LoVo (cell line): Measurements from ENCODE around the gene TRABD2B.

Experiments used
- DNase-seq: peaks from one replicate; pipeline ENCODE4 v3.0.0-alpha.2; 2016; ENCODE audit warnings: low spot score

Gene TRABD2B

DNA sequence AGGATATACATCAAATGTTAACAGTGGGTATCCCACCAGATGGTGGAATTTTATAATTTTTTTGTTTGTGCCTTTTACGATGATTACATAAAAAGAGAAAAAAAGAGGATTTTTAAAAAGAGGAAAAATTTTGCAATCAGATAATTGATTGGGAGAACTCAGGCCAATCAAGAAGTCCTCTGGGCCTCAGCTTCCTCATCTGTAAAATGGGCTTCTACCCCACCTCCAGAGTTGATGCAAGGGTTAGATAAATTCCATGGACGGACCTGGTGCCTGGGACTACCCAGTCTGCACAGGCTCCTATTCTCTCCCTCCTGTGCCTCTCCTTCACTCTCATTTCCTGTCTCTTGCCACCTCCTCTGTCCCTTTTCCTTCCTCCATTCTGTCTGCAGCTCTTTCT lies 88.9 kb downstream of the TRABD2B start:
- DNase-seq: no peak

DNA sequence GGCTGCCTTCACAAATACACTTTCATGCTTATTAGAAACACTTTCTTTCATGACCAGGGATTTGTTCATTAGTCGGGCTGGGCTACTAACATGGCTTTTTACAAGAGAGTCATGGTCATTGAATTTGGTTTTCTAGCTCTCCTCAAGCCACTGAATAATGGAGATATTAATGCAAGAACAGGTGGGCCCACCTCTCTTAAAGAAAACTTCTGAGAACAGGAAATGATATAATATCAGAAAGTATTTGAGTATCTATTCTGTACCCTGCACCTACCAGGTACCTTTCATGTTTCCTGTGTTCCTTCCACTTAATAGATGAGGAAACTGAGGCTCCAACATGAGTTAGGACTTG lies 90.0 kb downstream of the TRABD2B start:
- DNase-seq: no peak

DNA sequence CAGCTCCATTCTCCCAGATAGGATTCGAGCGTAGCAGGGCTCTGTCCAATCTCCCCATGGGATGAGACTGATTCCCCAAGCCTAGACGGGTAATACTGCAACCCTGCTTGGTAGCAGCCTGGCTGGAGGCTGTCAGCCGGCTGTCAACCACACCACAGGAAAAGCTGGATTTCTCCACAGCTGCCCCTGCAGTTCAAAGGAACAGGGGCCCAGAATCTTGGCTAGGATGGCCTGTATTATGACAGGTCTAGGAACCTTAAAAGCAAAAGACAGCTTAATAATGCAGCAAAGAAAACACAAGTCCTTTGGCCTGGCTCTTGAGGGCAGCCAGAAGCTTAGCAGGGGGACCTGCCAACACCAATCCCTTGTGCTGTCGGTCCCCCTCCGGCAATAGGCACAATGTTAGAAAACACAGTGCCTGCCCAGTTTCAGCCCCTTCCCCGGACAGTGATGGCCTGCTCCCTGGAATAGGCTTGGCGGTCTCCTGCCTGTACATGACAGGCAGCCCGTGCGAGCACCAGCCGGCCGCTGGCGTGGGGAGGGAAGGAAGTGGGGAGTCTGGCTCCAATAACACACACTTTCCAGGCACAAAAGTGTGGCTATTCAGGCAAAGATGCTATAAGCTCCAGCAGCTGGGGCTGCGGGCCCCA lies 90.5 kb downstream of the TRABD2B start:
- no peak for DNase-seq

DNA sequence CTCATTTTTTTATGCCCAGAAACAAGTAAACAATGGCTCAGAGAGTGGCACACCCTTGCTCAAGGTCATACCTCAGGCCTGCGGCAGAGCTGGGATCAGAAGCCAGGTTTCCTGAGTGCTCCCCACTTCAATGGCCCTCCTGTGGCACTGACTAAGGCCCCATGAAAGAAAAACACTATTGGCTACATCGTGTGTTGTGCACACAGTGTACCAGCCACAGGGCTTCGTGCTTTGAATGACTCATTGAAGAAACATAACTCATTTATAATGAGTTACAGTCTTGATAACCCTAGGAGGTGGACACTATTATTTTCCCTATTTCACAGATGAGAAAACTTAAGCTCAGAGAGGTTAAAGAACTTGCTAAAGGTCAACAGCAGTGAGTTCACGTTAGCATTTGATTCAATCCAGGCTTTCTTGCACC lies 91.2 kb downstream of the TRABD2B start:
- DNase-seq: peak; percentile 7

DNA sequence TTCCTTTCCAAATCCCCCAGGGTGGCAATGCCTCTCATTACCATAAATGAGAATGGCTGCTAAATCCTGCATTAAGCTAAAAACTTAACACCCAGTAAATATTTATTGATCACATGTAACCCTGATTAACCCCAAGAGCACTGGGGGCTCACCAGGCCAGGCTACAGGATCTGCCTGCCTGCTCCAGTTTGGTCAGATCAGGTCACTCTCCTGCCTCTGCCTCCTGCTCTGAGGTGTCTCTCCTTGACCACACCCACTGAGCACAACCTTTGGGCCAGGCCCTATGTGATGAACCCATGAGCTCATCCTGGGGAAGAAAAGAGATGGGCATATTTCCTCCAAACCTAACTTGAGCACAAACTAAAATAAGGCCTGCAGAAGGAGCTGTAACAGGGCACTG lies 93.5 kb downstream of the TRABD2B start:
- no peak for DNase-seq

DNA sequence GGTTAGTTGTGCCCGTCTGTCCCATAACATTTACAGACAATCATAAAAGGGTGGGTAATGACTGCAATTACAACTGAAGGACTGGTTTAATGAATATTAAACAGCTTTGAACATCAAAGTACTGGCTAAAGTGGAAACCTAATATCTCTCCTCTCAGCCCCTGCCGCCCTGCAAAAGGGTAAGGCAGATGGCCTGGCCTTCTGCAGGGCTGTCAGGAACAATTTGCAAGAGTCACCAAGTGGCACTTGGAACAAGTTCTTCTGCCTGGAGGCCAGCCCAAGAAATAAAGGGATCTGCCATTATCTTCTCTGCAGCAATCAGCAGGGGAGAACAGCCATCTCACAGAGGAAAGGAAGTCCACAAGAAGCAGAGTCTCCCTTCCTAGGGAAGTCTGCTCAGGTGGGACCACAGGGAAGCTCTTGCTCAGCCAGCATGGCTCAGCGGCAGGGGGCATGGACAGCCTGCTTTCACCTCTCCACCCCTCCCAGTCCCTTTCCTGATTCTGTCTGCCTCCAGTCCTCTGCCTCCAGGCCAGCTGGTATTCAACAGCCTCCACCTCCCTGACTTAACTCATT lies 96.1 kb downstream of the TRABD2B start:
- DNase-seq: no peak

DNA sequence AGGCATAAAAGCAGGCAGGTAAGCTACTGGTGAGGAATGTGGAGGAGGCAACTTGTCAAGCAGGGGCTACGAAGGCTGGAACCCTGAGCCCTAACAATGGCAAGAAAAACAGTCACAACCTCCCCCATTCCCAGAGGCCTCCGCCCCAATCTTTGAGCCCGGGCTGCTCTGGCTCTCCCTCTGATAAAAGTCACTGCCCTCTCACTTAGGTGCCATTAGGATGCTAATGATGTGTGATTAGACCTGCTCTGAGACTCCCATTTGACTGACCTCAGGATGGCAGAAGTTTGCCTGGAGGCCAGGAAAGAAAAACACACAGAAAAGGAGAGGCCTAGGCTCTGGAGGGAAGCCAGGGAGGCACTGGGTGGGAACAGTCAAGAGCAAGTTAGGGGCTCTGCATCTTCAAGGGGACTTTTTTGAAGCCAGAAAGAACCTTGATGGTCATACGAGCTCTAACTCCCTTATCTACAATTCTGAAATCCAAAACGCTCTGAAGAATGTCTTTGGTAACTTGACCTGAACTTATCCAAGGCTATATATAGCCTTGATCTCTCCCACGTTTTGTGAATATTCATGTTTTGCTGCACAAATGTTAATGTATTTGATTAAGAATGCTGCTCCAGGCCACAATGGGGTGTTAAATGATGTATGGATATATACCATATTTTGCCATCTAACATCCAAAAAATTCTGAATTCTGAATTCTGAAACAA lies 98.9 kb downstream of the TRABD2B start:
- DNase-seq: no peak

DNA sequence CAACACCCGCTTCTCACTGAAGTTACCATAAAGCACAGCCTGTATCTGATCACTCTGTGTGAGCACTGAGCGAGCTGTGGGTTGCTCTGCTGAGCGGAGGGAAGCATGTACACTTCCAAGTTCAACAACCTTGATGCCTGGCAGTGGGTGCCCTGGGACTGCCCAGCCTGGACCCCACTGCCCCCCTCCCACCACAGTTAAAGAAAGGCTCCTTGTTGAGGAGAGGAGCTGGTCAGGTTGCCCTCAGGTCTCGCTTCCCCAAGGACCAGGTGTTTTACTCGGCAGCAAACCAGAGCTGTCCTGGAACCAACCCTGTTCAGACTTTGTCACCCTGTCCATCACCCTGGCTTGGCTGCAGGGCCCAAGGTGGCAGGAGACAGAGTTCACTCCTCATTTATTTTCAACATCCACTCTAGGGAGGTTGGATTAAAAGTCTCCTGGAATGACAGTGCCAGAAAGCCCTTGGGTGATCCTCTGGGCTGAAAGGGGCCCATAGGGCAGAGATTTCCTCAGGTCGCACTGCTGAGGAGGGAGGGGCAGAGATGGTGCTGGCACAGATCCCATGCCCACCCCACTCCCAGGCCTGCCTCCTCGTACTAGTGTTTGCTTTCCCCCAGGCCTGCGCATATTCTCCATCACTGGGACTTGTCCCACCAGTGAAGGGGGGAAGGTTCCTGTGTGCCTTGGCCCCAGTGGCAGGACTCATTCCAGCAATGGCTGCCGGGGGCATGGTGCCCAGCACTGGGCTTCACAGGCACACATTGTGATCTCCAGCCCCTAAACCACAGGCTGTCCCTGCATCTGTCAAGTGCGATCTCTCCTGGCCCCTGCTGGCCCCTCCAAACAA lies 101.7 kb downstream of the TRABD2B start:
- DNase-seq: no peak

DNA sequence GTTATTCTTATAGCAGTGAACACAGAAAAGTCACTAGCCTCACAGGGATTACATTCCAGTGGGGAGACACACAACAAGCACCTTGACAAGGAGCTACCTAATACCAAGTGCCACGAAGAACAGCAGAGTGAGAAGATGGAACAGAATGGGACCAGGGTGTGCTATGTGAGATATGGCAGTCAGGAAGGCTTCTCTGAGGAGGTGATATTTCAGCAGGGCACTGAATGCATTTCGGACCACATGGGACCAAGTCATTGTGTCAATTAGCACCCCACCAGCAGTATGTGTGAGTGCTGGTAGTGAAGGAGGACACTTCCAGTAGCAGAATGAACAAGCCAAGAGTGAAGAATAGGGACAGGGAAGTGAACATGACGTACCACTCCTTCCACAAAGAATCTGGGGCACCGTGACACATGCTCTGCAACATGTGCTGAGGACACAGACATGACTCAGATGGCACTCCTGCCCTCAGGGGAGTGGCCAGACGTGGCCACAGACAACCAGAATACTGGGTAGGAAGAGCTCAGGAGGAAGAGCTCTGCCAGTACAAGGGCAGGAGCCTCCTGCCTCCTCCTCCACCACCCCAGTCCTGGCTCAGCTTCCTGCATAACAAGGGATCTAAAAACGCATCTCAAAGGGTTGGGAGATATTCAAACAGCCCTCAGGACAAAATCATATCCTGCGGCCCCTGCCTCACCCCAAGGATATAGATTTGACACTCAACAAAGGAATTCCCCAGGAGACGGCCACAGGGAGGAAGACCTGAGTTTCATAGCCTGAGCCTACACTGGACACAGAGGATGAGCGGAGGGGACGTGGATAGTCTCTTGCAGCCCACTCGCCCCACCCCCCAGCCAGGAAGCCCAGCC lies 102.5 kb downstream of the TRABD2B start:
- peak; percentile 61 for DNase-seq

DNA sequence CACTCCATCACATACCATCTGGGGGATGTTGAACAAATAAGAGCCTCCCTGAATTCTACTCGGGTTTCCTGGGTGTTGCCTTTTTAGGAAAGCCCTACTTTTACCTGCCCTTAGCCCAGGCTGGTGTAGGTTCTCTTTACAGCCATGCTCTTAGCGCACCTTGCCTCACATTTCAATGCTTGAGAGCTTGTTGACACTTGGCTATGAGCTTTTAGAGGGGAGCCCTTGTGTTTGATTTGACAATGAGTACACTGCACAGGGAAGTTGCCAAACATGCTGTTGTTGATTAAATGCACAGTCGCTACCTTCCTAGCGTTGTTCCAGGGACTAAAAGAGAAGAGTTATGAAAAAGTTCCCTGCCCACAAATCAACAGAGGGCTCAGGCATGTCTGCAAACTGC lies 103.8 kb downstream of the TRABD2B start:
- no peak for DNase-seq

DNA sequence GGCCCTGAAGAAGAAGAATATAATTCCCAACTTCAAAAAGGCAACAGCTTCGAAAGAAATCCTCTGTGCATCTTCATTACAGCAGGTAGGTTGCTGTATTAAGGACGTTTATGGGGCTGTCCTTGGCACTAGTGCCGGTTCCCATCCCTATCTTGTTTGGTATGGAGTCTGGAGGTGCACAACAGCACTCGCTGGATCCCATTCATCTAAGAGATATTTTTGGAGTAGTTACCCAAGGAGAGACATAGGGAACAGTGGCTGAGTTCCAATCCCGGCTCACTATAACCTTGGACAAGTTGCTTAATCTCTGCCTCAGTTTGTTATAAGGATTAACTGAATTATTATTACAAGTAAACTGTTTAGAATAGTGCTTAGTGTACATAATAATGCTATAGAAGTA lies 106.4 kb downstream of the TRABD2B start:
- no peak for DNase-seq

DNA sequence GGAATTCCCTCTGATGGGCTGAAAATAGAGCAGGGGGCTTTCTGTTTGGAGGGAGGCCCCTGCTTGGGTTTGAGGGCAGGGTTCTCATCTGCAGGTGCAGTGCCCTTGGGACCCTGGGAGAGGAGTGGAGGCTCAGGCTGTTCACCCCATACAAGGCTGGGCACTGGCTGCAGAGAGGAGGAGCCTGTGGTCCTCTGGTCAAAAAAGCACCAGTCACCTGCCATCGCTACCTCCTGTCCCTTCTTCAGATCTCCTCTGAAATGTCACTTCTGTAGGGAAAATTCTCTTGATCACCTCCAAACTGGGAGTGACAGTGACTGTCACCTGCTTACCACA lies 108.9 kb downstream of the TRABD2B start:
- DNase-seq: no peak

DNA sequence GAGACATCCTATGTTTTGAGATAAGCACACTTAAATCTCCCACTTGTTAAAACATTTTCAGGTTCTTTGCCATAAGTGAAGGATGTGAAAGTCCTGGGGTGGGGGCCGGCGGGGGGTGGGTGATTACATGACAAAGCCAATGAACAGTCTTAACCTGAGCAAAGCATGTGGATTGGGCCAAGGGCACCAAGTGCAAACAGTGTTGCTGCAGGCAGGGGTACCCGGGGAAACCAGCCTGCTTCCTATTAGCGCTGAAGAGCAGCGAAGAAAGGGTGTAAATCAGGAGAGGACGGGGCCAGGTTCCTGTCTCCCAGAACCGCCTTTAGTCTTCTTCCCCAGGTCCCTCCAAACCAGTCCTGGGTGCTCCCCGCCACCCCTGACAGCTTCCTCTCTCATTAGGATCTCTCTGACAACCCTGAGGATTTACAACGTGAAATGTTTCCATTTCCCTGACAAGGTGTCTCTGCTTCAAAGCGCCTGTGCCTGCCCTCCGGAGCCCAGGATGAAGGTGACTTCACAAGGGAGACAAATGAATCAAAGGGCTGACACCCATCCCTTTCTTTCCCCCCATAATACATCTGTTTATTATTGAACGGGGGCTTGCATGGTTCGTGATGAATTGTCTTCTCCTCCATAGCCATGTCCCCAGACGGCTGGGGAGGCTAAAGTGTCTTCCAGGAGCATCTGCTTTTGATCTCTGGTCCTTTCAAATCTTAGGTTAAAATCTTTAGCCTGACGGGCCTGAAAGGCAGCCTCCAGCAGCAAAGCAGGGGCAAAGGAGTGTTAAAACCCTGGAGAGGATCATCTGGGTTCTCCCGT lies 109.5 kb downstream of the TRABD2B start:
- DNase-seq: no peak

DNA sequence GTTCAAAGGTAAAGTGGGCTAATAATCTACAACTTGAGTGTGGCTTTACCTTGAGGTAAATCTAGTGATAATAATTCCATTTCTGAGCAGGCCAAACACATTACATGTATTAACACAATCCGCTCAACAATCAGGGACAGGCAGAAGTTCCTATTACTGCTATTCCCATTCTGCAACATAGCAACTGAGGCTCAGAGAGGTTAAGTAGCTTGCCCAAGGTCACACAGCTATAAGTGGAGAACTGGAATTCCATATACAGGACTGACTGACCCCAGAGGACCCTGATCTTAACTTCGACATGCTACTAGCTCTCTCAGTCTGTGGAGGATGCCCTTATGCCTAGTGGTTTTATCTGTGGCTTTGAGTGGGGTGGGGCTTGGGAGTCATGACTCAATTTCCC lies 110.1 kb downstream of the TRABD2B start:
- DNase-seq: no peak

DNA sequence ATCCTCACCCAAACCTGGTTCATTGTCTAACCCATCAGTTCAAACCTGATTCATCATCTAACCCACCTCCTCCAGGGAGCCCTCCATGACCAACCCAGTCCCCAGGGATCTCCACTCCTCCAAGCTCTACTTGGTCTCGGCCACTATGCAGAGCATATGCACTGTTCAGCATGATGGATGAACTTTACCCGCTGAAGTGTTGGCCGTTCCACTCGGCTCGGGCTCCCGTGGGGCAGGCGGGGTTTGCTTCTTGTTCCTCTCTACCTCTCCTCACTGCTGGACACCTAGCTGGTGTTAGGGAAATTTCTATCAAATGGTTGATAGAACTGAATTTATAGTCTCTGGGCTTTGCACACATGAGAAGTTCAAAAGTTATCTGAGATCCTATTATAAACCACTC lies 111.0 kb downstream of the TRABD2B start:
- no peak for DNase-seq

DNA sequence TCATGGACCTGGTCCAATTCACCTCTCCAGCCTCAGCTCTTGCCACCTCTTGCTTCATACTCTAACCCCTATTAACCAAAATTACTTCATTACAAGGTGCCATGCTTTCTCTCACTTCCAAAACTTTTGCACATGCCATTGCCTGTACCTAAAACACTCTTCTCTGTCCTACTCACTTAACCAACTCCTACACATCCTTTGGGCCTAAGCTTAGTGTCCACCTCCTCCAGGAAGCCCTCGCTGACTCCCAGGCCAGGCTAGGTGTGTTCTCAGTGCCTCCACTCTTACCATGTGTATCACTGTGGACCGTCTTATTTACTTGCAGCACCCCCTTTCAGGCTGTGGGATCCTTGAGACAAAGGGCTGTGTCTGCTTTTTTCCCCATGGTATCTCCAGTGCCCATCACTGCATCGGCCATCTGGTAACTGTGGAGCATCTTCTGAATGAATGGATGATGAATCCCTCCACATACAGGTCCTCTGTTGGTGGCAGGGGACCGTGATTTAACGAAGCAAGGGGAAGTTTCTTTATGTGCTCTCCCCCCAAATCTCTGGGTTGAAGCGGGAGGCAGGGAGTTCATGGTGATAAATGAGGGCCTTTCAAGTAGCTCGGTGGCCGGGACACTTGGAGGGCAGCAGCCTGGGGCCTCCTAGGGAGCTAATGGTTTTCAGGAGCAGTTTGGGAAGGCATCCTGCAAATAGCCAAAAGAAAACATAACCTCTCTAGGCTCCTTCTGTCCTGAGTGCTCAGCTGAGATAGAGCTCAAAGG lies 111.9 kb downstream of the TRABD2B start:
- DNase-seq: no peak

DNA sequence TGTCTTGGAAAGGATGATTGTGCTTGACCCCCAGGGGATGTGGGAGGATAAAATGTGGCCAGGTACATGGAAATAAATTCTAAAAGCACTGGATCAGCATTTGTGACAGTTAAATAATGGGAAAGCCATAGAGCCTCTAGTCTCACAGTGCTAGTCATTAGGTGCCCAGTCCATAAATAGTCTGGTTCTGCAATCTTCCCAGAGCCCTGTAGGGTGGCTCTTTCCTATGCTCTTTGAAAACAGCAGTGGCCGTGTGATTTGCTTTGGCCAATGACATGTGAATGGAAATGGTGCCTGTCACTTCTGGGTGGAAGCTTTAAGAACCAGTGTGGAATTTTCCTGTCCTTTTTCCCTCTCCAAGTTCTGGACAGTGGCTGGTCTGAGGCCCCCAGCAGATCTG lies 113.2 kb downstream of the TRABD2B start:
- DNase-seq: no peak

DNA sequence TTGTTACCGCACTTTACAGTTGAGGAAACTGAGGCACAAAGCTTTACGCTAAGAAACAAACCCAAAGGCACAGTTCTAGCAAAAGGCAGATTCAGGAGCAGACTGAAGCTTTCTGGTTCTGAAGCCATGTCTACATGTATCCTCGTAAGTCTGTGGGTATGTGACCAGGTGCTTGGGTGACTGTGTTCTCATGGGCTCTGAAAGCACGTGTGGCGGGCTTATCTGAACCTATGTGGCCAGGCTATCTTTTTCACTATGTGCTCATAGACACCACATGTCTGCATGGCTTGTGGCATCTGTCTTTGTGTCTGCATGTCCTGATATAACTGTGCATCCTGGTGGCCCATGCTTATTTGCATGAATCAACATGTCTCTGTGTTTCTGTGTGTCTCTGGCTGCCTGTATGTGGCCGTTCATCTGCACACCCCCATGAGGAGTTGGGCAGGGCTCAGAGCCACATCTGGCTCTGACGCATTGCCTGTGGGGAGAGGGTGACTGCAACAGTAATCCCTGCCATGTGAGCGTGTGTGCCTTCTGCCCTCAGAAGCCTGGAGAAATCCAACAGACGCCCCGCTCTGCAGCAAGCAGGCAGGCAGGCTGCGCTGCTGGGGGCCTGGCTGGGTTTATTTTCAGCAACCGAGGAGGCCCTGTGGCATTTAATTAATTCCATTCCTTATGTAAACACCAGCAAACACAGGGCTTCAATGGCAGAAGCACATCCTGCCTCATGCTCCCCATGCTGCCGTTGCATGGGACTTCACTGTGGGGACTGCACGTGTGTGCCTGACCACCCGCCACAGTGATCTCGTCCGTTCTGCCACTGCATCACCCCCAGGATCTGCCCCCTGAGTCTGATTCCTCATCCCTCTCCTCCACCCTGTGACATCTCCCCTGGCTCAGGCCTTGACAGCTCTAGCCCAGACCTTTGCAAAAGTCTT lies 115.4 kb downstream of the TRABD2B start:
- no peak for DNase-seq

DNA sequence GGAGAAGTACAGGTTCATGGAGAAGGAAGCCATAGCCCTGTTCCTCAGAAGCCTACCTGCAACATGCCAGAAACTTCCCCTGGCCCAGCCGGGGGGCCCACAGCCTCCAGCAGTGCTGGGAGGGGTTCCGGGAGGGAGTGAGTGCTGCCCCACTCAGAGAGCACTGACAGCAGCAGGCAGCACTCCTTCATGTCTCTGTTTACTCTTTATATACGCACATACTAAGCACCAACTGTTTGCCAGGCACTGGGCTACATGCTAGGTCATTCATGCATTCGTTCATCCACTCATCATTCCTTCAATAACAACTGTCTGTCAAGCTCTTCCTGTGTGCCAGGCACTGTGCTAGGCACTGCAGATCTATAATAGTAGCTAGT lies 120.6 kb downstream of the TRABD2B start:
- DNase-seq: no peak
